ENCODE measurements around the gene DNAH14.

DNAH14 gene

DNA sequence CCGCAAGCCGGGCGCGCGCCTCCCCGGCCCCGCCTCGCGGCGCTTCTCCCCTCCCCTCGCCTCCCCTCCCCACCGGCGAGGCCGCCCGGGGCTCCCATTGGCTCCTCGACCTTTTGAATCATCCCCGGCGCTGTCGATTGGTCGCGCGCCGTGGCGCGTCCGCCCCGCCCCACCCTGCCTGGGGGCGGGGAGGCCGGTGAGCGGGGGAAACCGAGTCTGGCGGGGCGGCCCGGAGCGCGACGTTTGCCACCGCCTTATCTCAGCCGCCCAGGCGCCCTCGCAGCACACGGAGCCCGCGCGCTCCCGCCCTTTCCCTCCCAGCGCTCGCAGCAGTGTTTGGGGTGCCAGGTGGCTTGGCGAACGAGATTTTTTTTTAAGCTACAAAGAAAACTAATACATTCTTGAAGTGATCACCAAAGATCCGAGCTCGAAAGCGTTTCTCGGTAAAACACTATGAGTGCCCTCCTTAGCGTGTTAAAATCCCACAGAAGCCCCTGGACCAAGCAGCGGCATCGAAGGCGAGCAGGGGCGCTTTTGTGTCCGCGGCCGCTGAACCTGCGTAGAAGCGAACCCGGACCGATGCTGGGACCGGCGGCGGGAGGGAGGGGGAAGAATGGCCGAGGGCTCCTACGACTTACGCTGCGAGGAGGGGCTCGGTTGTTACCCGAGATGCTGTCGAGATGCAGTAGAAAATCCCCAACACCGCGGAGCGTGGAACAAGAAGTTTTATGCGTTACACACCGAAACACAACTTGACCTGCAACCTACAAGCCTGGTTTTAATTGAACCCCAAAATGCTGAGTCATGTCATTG lies 498.8 kb downstream of the DNAH14 start:
- Mint-ChIP-seq H3K27me3 (no peaks in the 10 kb centered on the region), H3K4me1 (peaks cover 36% of the 10 kb centered on the region), H3K4me3 (peak overlapping the region; percentile 80), H3K9me3 (no peaks in the 10 kb centered on the region), H3K27ac (ENCODE audit: low read depth) (peak overlapping the region; percentile 71), H3K36me3 (ENCODE audit: insufficient read depth) (peaks cover 20% of the 10 kb centered on the region)
- peak; percentile 78 to 84 for DNase-seq (ENCODE audit: low spot score in 2 of 2)
- peak; percentile 83 for ATAC-seq (replicated peaks; ENCODE audit: extremely low read depth, poor library complexity, severe bottlenecking)

DNA sequence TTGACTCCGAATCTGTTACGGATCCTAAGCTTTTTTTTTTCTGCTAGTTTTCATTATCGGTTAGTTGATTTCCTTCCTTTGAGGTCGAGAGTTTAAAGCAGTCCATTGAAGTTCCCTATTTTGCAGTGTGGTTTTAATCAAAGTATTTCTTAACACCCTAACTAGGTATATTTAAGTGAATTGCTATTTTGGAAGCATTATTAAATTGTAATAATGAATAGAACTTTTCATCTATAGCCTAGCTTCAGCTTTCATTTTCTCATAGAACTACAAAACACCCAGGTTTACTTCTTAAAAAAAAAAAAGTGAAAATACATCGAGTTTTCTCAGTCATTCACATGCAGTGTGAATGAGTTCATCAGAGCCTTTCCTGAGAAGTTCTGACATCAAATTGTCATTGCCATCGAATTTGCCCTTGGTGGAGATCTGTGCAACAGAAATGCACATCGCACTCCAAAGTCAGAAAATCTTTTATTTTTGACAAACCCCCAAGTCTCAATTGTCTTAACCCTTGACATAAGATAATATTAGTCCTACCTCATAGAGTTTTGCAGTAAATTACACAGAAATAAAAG lies 499.5 kb downstream of the DNAH14 start:
- DNase-seq (ENCODE audit: low spot score in 2 of 2) (no peak), ATAC-seq (replicated peaks; ENCODE audit: extremely low read depth, poor library complexity, severe bottlenecking) (no peak)
- Mint-ChIP-seq H3K36me3 (ENCODE audit: insufficient read depth) (peaks cover 18% of the 10 kb centered on the region), H3K27me3 (no peaks in the 10 kb centered on the region), H3K27ac (ENCODE audit: low read depth) (peak overlapping the region; percentile 71), H3K9me3 (no peaks in the 10 kb centered on the region), H3K4me3 (peak overlapping the region; percentile 80), H3K4me1 (peaks cover 29% of the 10 kb centered on the region)

DNA sequence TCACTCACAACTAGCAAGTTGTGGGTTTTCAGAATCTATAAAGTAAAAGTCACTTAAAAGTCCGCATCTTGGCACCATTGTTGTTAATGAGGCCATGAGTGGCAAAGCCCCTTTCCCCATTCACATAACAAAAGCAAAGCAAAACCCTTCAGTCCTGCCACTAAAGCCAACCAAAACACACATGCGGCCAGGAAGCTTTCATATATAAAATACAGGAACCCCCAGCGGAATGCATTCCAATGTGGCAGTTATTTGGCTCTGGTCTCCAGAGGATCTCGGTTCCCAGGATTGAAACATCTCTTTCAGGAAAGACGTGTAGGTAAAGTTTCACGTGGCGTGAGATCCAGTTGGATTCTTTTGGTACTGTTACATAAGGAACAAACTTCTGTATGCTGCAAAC lies 500.8 kb downstream of the DNAH14 start:
- no peaks in the 10 kb centered on the region for H3K27me3 Mint-ChIP-seq
- H3K27ac Mint-ChIP-seq (ENCODE audit: low read depth) = no peak overlapping the region
- H3K4me1 Mint-ChIP-seq = peaks cover 18% of the 10 kb centered on the region
- H3K36me3 Mint-ChIP-seq (ENCODE audit: insufficient read depth) = peaks cover 18% of the 10 kb centered on the region
- no peaks in the 10 kb centered on the region for H3K9me3 Mint-ChIP-seq
- DNase-seq (ENCODE audit: low spot score in 2 of 2) = no peak
- H3K4me3 Mint-ChIP-seq = no peak overlapping the region
- no peak for ATAC-seq (replicated peaks; ENCODE audit: extremely low read depth, poor library complexity, severe bottlenecking)

DNA sequence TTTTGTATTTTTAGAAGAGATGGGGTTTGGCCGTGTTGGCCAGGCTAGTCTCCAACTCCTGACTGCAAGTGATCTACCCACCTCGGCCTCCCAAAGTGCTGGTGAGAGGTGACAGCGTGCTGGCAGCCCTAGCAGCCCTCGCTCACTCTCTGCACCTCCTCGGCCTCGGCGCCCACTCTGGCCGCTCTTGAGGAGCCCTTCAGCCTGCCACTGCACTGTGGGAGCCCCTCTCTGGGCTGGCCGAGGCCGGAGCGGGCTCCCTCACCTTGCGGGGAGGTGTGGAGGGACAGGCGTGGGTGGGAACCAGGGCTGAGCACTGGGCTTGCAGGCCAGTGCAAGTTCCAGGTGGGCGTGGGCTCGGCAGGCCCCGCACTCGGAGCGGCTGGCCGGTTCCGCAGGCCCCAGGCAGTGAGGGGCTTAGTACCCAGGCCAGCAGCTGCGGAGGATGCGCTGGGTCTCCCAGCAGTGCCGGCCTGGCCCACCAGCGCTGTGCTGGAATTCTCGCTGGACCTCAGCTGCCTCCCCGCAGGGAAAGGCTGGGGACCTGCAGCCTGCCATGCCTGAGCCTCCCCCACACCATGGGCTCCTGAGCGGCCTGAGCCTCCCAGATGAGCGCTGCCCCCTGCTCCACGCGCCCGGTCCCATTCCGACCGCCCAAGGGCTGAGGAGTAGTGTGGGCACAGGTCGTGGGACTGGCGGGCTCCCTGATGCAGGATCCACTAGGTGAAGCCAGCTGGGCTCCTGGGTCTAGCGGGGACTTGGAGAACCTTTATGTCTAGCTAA lies 501.8 kb downstream of the DNAH14 start:
- ATAC-seq (replicated peaks; ENCODE audit: extremely low read depth, poor library complexity, severe bottlenecking) (no peak), DNase-seq (ENCODE audit: low spot score in 2 of 2) (no peak)

DNA sequence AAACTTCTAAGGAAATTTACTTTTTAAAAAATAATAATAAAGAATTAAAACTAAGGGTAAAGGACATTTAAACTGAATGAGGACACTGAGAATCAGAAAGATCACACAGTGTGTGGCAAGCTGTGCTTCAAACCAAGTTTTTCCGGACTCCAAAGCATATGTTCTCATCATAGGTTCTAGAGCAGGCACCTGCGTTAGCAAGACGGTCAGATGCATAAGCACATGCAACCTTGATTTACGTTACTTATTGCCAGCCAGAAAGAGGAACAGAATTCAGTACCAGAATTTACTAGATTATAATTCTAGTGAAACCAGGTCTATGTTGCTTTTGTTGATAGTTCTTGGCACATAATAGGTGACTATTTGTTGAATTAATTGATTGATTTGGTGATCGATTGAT lies 504.6 kb downstream of the DNAH14 start:
- no peaks in the 10 kb centered on the region for H3K4me1 Mint-ChIP-seq
- no peak overlapping the region for H3K4me3 Mint-ChIP-seq
- ATAC-seq (replicated peaks; ENCODE audit: extremely low read depth, poor library complexity, severe bottlenecking) (no peak), DNase-seq (ENCODE audit: low spot score in 2 of 2) (no peak)
- H3K36me3 Mint-ChIP-seq (ENCODE audit: insufficient read depth) = peaks cover 2% of the 10 kb centered on the region
- no peak overlapping the region for H3K27ac Mint-ChIP-seq (ENCODE audit: low read depth)
- no peaks in the 10 kb centered on the region for H3K9me3 Mint-ChIP-seq
- H3K27me3 Mint-ChIP-seq = no peaks in the 10 kb centered on the region

More for the DNA sequence above, 501.8 kb downstream of the DNAH14 start:
- Mint-ChIP-seq H3K9me3 (no peaks in the 10 kb centered on the region), H3K27me3 (no peaks in the 10 kb centered on the region), H3K36me3 (ENCODE audit: insufficient read depth) (peaks cover 17% of the 10 kb centered on the region), H3K4me3 (no peak overlapping the region), H3K27ac (ENCODE audit: low read depth) (no peak overlapping the region), H3K4me1 (peaks cover 8% of the 10 kb centered on the region)

DNA sequence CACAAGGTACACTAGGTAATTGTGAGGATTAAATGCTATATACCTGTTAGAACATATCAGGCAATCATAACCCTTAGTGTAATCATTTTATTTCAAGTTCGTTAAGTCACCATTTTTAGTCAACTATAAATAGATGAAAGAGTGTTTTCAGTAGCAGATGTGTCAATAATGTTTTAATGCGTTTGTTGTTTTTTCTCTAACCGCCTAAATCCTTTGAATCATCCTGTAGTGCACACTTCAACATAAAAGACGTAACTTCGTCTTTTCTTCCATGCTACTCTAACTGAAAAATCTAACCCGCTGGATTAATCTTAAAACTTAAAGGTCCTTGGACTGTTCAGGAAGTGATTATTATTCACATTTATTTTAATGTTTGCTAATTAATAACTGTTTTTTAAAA lies 505.6 kb downstream of the DNAH14 start:
- no peak overlapping the region for H3K27ac Mint-ChIP-seq (ENCODE audit: low read depth)
- ATAC-seq (replicated peaks; ENCODE audit: extremely low read depth, poor library complexity, severe bottlenecking) (no peak), DNase-seq (ENCODE audit: low spot score in 2 of 2) (no peak)
- H3K9me3 Mint-ChIP-seq = no peaks in the 10 kb centered on the region
- H3K36me3 Mint-ChIP-seq (ENCODE audit: insufficient read depth) = peaks cover 1% of the 10 kb centered on the region
- no peak overlapping the region for H3K4me3 Mint-ChIP-seq
- no peaks in the 10 kb centered on the region for H3K27me3 Mint-ChIP-seq
- no peaks in the 10 kb centered on the region for H3K4me1 Mint-ChIP-seq

DNA sequence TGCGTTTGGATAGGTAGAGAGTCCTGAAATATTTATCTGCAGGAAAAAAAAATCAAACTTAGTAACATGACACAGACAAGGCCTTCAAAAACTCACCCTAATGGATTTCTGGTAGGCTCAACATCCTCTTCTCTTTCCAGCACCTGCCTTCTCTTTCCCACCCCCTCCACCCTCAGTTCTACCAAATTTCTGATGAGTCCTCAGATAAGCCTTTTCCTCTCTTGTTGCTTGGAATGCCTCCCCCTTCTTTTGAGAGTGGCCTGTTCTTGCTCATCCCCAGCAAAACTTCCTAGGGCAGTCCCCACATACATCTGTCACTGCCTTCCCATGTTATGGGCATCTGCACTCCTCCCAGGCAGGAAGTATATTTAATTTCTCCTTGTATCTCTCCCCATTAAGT lies 506.0 kb downstream of the DNAH14 start:
- ATAC-seq (replicated peaks; ENCODE audit: extremely low read depth, poor library complexity, severe bottlenecking) = no peak
- Mint-ChIP-seq H3K4me1 (no peaks in the 10 kb centered on the region), H3K36me3 (ENCODE audit: insufficient read depth) (peaks cover 1% of the 10 kb centered on the region), H3K9me3 (no peaks in the 10 kb centered on the region), H3K4me3 (no peak overlapping the region), H3K27ac (ENCODE audit: low read depth) (no peak overlapping the region), H3K27me3 (no peaks in the 10 kb centered on the region)
- no peak for DNase-seq (ENCODE audit: low spot score in 2 of 2)

DNA sequence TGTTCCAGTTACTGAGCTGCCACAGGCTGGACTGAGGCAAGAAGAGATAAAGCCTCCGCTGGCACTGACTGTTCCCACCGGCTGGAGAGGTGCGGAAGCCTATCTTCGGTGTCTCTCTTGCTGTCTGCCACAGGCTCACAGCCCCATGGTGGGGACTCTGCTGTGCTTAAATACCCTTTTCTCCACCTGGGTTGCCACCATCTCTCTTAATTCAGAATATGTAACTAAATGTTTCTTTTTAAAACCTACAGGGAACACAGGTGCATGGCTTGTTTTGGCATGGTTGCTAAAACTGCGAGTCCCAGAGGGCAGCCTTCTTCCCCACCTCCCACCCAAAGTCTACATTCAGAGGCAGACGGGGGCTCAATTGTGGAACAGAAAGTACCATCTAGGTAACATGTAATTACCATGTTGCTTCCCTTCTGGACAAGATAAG lies 506.5 kb downstream of the DNAH14 start:
- ATAC-seq (replicated peaks; ENCODE audit: extremely low read depth, poor library complexity, severe bottlenecking) (no peak), DNase-seq (ENCODE audit: low spot score in 2 of 2) (no peak)
- Mint-ChIP-seq H3K4me1 (no peaks in the 10 kb centered on the region), H3K36me3 (ENCODE audit: insufficient read depth) (peaks cover 1% of the 10 kb centered on the region), H3K9me3 (no peaks in the 10 kb centered on the region), H3K27ac (ENCODE audit: low read depth) (no peak overlapping the region), H3K27me3 (no peaks in the 10 kb centered on the region), H3K4me3 (no peak overlapping the region)

DNA sequence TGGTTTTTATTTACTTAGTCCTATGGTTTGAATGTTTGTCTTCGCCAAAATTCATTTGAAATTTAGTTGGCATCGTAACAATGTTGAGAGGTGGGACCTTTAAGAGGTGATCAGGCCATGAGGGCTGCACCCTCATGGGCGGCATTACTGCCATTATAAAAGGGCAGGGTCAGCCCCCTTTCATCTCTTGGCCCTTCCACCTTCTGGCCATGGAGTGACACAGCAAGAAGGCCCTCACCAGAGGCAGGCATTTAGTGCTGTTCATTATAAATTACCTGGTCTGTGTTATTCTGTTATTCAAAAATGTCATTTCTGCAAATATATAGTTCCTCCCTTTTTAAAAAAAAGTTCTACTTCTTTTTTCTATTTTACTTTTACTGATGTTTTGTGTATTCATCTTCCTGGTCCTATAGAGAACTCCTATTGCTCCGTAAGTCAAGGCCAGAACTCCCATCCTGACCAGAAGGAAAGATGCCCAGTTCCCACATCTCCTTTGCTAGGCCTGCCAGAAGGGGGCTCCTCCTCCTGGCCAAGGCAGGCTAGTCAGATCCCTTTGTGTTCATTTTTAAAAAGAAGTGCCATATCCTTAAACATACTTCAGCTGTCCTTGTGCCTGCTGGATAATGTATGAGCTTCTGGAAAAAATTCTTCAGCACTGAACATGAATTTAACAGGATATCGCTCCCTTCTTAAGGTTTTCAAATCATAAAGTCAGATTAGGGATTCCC lies 508.4 kb downstream of the DNAH14 start:
- H3K36me3 Mint-ChIP-seq (ENCODE audit: insufficient read depth) = peaks cover 5% of the 10 kb centered on the region
- peaks cover 12% of the 10 kb centered on the region for H3K4me1 Mint-ChIP-seq
- no peaks in the 10 kb centered on the region for H3K9me3 Mint-ChIP-seq
- H3K4me3 Mint-ChIP-seq = no peak overlapping the region
- H3K27ac Mint-ChIP-seq (ENCODE audit: low read depth) = no peak overlapping the region
- H3K27me3 Mint-ChIP-seq = no peaks in the 10 kb centered on the region
- ATAC-seq (replicated peaks; ENCODE audit: extremely low read depth, poor library complexity, severe bottlenecking) = no peak
- no peak for DNase-seq (ENCODE audit: low spot score in 2 of 2)

DNA sequence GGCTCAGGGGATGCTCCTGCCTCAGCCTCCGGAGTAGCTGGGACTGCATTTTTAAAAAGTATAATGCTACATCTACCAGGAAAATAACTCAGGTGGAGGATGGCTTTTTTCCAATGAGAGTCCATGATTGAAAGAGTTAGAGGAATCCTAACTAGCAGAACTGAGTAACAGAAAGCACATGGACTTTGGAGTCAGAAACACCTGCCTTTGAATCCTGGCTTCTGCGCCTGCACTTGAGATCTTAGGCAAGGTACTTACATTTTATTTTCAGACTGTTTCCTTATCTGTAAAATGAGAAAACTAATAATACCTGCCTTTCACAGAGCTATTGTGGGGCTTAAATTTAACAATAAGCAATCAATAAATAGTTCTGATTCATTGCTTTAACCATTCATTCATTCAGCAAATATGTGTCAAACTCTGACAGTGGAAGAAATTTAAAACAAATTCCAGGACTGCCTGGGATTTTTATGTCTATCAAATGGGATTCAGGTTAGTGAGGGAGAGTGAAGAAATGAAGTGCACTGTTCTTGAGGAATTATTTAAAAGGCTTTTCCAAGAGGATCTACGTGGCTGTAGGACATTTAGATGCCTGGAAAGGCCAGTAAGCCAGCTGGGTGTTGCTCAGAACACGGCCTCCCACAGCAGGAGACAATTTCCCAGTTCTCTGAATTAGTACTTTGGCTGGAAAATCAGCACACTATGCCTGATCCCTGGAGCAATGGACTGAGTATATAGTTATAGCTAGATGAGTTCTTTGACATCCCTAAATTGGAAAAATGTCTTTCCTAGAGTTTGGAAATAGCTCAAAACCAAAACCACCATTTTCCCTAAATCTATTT lies 511.1 kb downstream of the DNAH14 start:
- Mint-ChIP-seq H3K27ac (ENCODE audit: low read depth) (no peak overlapping the region), H3K4me3 (no peak overlapping the region), H3K36me3 (ENCODE audit: insufficient read depth) (peaks cover 14% of the 10 kb centered on the region), H3K4me1 (peaks cover 36% of the 10 kb centered on the region), H3K27me3 (no peaks in the 10 kb centered on the region), H3K9me3 (no peaks in the 10 kb centered on the region)
- DNase-seq (ENCODE audit: low spot score in 2 of 2) = no peak
- no peak for ATAC-seq (replicated peaks; ENCODE audit: extremely low read depth, poor library complexity, severe bottlenecking)

DNA sequence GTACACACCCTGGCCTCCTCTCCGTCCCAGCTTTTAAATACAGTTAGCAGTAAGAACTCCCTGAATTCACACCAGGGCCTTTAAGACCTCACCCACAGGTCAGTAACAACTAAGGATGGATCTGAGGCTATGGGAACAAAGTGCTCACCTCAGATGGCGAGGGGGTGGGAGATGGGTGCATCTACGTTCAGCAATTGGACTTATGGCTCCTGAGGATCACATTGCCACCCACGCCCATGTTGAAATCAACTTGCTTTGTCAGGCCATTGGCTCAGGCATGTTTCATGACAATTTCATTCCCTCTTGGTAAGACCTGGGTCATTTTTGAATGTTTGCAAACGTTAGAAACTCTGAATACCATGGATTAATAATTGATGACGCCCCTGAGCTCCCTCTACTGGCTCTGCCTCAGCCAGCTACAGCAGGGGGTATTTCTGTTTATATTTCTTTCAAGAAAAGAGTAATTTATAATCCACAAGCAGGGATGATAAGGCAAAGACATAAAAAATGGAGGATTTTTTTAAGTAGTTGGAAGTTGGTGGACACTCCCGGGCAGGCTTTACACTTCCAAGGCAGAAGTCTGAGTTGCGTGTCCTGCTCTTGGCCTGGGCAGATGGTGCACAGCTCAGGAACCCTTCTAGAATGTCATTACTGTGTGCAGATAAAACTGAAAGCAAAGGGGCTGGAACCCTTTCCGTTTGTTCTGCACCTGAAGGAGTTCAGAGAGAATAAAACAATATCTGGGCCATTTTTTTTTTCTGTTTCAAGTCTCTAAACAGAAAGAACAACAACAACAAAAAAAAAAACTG lies 512.0 kb downstream of the DNAH14 start:
- peaks cover 45% of the 10 kb centered on the region for H3K4me1 Mint-ChIP-seq
- H3K4me3 Mint-ChIP-seq = peak overlapping the region; percentile 23
- DNase-seq (ENCODE audit: low spot score in 2 of 2) (no peak), ATAC-seq (replicated peaks; ENCODE audit: extremely low read depth, poor library complexity, severe bottlenecking) (no peak)
- no peaks in the 10 kb centered on the region for H3K9me3 Mint-ChIP-seq
- H3K27me3 Mint-ChIP-seq = no peaks in the 10 kb centered on the region
- peak overlapping the region; percentile 41 for H3K27ac Mint-ChIP-seq (ENCODE audit: low read depth)
- peaks cover 14% of the 10 kb centered on the region for H3K36me3 Mint-ChIP-seq (ENCODE audit: insufficient read depth)

All from central memory CD8-positive, alpha-beta T cell (primary cell).